Measurements from ENCODE around the gene SLC35E3. TPM values are rescaled to one million over a fixed set of nuclear protein-coding genes. Genes with fewer than 3 reads are reported as not detected.

SLC35E3 gene
- total and polyA plus RNA-seq, 2 donors from 2014 or later = 7.7 to 8.7 TPM

- TF ChIP-seq, protein P1, sequence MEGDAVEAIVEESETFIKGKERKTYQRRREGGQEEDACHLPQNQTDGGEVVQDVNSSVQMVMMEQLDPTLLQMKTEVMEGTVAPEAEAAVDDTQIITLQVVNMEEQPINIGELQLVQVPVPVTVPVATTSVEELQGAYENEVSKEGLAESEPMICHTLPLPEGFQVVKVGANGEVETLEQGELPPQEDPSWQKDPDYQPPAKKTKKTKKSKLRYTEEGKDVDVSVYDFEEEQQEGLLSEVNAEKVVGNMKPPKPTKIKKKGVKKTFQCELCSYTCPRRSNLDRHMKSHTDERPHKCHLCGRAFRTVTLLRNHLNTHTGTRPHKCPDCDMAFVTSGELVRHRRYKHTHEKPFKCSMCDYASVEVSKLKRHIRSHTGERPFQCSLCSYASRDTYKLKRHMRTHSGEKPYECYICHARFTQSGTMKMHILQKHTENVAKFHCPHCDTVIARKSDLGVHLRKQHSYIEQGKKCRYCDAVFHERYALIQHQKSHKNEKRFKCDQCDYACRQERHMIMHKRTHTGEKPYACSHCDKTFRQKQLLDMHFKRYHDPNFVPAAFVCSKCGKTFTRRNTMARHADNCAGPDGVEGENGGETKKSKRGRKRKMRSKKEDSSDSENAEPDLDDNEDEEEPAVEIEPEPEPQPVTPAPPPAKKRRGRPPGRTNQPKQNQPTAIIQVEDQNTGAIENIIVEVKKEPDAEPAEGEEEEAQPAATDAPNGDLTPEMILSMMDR (IDR thresholded peaks at IDR 0.05; ENCODE audit: borderline replicate concordance, extremely low read depth, insufficient read depth) = no peak
- no peaks in the 10 kb centered on the region for H3K9me3 ChIP-seq (ENCODE audit: control insufficient read depth in 2 of 3, insufficient read depth in 1 of 3, low read length in 3 of 3)
- H3K27me3 ChIP-seq (ENCODE audit: control insufficient read depth, insufficient read depth, low read length) = no peaks in the 10 kb centered on the region
- H3K27ac ChIP-seq (ENCODE audit: low read depth in 2 of 2, low read length in 2 of 2) = no peak overlapping the region
- intact Hi-C loops (cut with DNase I) = no loop called here
- no peak for FAIRE-seq
- H3K4me3 ChIP-seq (ENCODE audit: low read length in 3 of 3) = no peak overlapping the region
- H3K4me1 ChIP-seq (ENCODE audit: control insufficient read depth in 2 of 3, insufficient read depth in 2 of 3, low read depth in 1 of 3, low read length in 3 of 3) = no peaks in the 10 kb centered on the region
- no peak for DNase-seq
- no peak overlapping the region for H3K9ac ChIP-seq (ENCODE audit: low read length in 3 of 3)
- peaks cover 2 to 8% (median 5%) of the 10 kb centered on the region in 3 donors for H3K36me3 ChIP-seq (ENCODE audit: control insufficient read depth in 2 of 3, insufficient read depth in 3 of 3, low read length in 3 of 3)
Observed at GRCh38 chr12:68755536-68756243, 9.7 kb downstream of the SLC35E3 start.

DNA sequence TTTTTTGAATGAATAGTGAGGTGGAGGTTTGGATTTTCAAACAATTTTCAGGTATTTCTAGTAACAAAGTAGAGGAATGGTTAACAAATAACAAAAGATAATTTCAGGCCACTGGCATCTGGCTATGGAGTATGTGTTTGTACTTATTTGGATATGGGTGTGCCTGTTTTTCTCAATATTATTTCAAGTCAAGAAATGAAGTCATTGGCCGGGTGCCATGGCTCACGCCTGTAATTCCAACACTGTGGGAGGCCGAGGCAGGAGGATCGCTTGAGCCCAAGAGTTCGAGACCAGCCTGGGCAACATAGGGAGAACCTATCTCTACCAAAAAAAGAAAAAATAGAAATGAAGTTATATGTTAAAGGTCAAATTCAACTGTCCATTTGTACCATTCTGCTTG, 13.9 kb downstream of the SLC35E3 start:
- TF ChIP-seq, protein P1 (IDR thresholded peaks at IDR 0.05; ENCODE audit: borderline replicate concordance, extremely low read depth, insufficient read depth) = no peak
- H3K27ac ChIP-seq (ENCODE audit: low read depth in 2 of 2, low read length in 2 of 2) = no peak overlapping the region
- no peak overlapping the region for H3K9ac ChIP-seq (ENCODE audit: low read length in 3 of 3)
- no peaks in the 10 kb centered on the region for H3K27me3 ChIP-seq (ENCODE audit: control insufficient read depth, insufficient read depth, low read length)
- intact Hi-C loops (cut with DNase I) = no loop called here
- DNase-seq (no peak), FAIRE-seq (no peak)
- no peaks in the 10 kb centered on the region for H3K9me3 ChIP-seq (ENCODE audit: control insufficient read depth in 2 of 3, insufficient read depth in 1 of 3, low read length in 3 of 3)
- no peak overlapping the region for H3K4me3 ChIP-seq (ENCODE audit: low read length in 3 of 3)
- H3K36me3 ChIP-seq (ENCODE audit: control insufficient read depth in 2 of 3, insufficient read depth in 3 of 3, low read length in 3 of 3) = peaks cover 4 to 7% (median 5%) of the 10 kb centered on the region in 3 donors
- H3K4me1 ChIP-seq (ENCODE audit: control insufficient read depth in 2 of 3, insufficient read depth in 2 of 3, low read depth in 1 of 3, low read length in 3 of 3) = no peaks in the 10 kb centered on the region

- H3K27me3 ChIP-seq (ENCODE audit: control insufficient read depth, insufficient read depth, low read length) = no peaks in the 10 kb centered on the region
- TF ChIP-seq, protein P1 (IDR thresholded peaks at IDR 0.05; ENCODE audit: borderline replicate concordance, extremely low read depth, insufficient read depth) = no peak
- H3K4me3 ChIP-seq (ENCODE audit: low read length in 3 of 3) = no peak overlapping the region
- intact Hi-C loops (cut with DNase I) = no loop called here
- H3K9ac ChIP-seq (ENCODE audit: low read length in 3 of 3) = no peak overlapping the region
- H3K9me3 ChIP-seq (ENCODE audit: control insufficient read depth in 2 of 3, insufficient read depth in 1 of 3, low read length in 3 of 3) = no peaks in the 10 kb centered on the region
- DNase-seq = no peak
- no peak overlapping the region for H3K27ac ChIP-seq (ENCODE audit: low read depth in 2 of 2, low read length in 2 of 2)
- H3K4me1 ChIP-seq (ENCODE audit: control insufficient read depth in 2 of 3, insufficient read depth in 2 of 3, low read depth in 1 of 3, low read length in 3 of 3) = no peaks in the 10 kb centered on the region
- no peak for FAIRE-seq
- H3K36me3 ChIP-seq (ENCODE audit: control insufficient read depth in 2 of 3, insufficient read depth in 3 of 3, low read length in 3 of 3) = peaks cover 2 to 4% (median 3%) of the 10 kb centered on the region in 3 donors
Observed at GRCh38 chr12:68760806-68761441, 14.9 kb downstream of the SLC35E3 start.
